Left ventricle myocardium inferior (tissue), 1 donor: ENCODE measurements around the gene RASAL1. TPM values are rescaled to one million over a fixed set of nuclear protein-coding genes. Genes with fewer than 3 reads are reported as not detected.

ENCODE experiments used
- DNase-seq: peaks from one replicate; pipeline ENCODE4 v3.0.0-alpha.2; 2020
- H3K27ac ChIP-seq: fragments of 200-600 bp; replicated peaks from 2 replicates; pipeline ENCODE4 v1.8.0; 2021
- H3K27me3 ChIP-seq: fragments of 200-600 bp; 2 replicates; pipeline ENCODE4 v1.8.0; 2021; ENCODE audit warnings: low read depth
- H3K36me3 ChIP-seq: fragments of 200-600 bp; 2 replicates; pipeline ENCODE4 v1.8.0; 2021
- H3K4me1 ChIP-seq: fragments of 200-600 bp; 2 replicates; pipeline ENCODE4 v1.8.0; 2021
- H3K4me3 ChIP-seq: fragments of 200-600 bp; 2 replicates; pipeline ENCODE4 v1.8.0; 2021; ENCODE audit warnings: mild to moderate bottlenecking, moderate library complexity
- H3K9me3 ChIP-seq: fragments of 200-600 bp; replicated peaks from 2 replicates; pipeline ENCODE4 v1.8.0; 2021
- intact Hi-C: fragments of 100-400 bp; cut with micrococcal nuclease; formaldehyde crosslinking; loops from one replicate; pipeline ENCODE4 v1.11.0; 2022
- total RNA-seq: library from RNA; stranded (reverse); fragmentation: NEBNext Ultra II Directional; extraction: Animal tissue kit (Norgen Biotek cat#: 25700); gene quantifications from one replicate; pipeline ENCODE4 v1.2.1, GENCODE V29; 2021
- TF ChIP-seq, protein P1 (sequence below): fragments of 200-600 bp; IDR thresholded peaks from 2 replicates; pipeline ENCODE4 v1.8.0; 2021; ENCODE audit warnings: antibody characterized with exemption, mild to moderate bottlenecking, borderline replicate concordance
- donor health status: DM: no; HTN: yes; CAD: no; lungs with severe emphysema.

RASAL1 gene
- total RNA-seq, 1 donor from 2014 or later: not detected

DNA sequence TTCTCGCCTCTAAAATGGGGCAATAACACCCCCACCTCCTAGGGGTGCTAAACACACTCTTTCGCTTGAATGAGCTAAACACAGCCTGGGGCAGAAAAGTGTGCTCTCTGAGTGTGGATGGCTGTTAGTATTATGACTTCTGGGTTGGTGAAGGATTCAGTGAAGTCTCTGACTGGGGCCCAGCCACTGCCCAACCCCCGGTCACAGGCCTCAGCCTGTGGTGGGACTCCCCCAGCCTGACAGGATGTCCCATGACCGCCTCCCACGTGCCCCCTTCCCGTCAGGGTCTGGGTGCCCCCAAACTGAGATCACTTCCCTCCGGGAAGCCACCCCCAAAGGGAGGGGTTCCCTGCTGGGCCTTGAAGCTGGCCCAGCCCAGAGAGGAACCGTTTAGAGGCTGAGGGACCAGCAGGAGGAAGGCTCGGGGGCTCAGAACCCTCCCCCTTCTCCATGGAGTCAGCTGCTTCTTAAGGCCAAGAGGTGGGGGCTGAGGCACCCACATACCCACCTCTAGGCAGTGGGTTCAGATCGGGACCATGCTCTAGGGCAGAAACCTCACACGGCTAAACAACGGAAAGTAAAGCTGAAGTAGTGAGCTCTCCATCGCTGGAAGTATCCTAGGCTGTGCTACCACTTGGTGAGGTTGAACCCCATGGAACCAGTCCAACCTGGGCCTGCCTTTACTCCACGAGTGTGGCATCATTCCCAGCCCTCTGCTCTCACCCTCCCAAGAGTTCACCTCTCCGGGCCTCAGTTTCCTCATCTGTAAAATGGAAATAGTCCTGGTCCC, 65.2 kb downstream of the RASAL1 start:
- Histone ChIP-seq H3K4me1 (peaks cover 31% of the 10 kb centered on the region), H3K4me3 (no peak overlapping the region), H3K9me3 (no peaks in the 10 kb centered on the region), H3K27me3 (peaks cover 49% of the 10 kb centered on the region), H3K27ac (peak overlapping the region; percentile 80), H3K36me3 (no peaks in the 10 kb centered on the region)
- intact Hi-C loops: no loop called here
- TF ChIP-seq, protein P1, sequence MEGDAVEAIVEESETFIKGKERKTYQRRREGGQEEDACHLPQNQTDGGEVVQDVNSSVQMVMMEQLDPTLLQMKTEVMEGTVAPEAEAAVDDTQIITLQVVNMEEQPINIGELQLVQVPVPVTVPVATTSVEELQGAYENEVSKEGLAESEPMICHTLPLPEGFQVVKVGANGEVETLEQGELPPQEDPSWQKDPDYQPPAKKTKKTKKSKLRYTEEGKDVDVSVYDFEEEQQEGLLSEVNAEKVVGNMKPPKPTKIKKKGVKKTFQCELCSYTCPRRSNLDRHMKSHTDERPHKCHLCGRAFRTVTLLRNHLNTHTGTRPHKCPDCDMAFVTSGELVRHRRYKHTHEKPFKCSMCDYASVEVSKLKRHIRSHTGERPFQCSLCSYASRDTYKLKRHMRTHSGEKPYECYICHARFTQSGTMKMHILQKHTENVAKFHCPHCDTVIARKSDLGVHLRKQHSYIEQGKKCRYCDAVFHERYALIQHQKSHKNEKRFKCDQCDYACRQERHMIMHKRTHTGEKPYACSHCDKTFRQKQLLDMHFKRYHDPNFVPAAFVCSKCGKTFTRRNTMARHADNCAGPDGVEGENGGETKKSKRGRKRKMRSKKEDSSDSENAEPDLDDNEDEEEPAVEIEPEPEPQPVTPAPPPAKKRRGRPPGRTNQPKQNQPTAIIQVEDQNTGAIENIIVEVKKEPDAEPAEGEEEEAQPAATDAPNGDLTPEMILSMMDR: no peak
- DNase-seq: peak; percentile 37

DNA sequence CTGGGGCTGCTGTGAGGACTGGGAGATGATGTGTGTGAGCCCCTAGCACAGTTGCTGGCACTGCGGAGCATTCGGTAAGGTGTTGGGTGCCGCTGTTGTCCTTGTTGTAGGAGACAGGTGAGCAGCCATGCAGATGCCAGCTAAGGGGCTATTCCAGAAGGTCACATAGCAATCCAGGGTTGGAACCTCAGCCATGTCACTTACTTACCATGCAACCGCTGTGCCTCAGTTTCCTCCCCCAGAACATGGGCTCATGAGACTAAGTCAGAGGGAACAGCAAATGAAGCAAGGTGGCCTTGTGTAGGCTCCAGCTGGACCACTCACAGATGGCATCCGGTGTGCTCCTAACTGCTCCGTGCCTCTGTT, 65.8 kb downstream of the RASAL1 start:
- Histone ChIP-seq H3K9me3 (no peaks in the 10 kb centered on the region), H3K4me3 (no peak overlapping the region), H3K36me3 (no peaks in the 10 kb centered on the region), H3K4me1 (peaks cover 31% of the 10 kb centered on the region), H3K27ac (peak overlapping the region; percentile 80), H3K27me3 (peaks cover 49% of the 10 kb centered on the region)
- intact Hi-C loops: no loop called here
- TF ChIP-seq, protein P1: no peak
- DNase-seq: no peak

DNA sequence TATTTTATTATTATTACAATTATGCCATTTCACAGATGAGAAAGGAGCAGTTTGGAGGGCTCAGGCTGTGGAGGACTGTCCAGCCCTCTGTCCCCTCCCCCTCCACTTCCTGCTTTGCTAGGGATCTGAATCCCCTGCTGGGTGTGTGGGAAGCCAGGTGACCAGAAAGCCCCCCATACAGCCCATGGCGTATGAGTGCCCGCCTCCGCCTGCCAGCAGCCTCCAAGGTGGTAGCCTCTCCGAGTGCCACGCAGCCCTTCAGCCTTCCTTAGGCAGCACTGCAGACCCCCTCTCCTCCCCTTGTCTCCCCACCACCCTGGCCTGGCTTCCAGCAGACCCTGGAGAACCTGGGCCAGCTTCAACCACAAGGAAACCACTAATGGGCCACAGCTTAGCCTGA, 66.4 kb downstream of the RASAL1 start:
- intact Hi-C loops: no loop called here
- no peak for DNase-seq
- H3K4me1 ChIP-seq: peaks cover 31% of the 10 kb centered on the region
- no peaks in the 10 kb centered on the region for H3K9me3 ChIP-seq
- H3K27ac ChIP-seq: peak overlapping the region; percentile 80
- H3K4me3 ChIP-seq: no peak overlapping the region
- TF ChIP-seq, protein P1: no peak
- H3K27me3 ChIP-seq: peaks cover 50% of the 10 kb centered on the region
- H3K36me3 ChIP-seq: no peaks in the 10 kb centered on the region

DNA sequence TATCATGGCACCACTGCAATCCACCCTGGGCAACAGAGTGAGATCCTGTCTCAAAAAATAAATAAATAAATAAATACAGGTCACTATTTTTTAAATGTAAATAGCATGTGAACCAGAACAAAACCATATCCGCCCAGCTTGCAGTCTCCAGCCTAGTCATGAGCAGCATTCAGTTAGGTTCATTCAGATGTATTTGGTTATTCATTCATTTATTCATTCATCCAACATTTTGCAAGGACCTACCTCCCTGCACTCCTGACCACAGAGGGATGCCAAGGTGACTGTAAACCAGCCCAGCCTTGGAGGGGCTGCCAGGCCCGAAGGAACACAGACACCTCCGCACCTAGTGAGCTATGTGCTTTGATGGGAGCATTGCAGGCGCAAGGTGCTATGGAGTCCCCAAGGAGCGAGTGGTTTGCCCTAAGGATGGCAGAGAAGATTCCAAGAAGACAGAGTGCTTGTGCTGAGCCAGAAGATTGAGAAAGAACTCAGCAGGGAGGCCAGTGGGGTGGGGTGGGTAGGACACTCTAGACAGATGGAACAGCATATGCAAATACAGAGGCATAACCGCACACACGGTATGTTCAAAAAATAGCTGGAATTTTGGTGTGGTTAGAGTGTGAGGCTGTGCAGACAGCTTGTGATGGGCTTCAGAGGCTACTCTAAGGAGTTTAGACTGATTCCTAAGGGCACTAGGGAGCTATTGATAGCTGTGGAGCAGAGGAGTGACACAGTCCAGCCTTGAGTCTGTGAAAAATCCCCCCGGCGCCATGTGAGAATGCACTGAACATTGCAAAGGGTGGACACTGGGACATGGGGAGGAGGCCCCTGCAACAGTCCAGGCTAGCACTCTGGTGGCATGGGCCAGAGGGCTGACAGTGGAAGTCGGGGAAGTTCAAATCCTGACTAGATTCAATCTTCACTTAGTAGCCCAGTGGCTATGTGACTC, 67.3 kb downstream of the RASAL1 start:
- no peak for DNase-seq
- intact Hi-C loops: no loop called here
- Histone ChIP-seq H3K9me3 (no peaks in the 10 kb centered on the region), H3K4me1 (peaks cover 31% of the 10 kb centered on the region), H3K27ac (no peak overlapping the region), H3K27me3 (peaks cover 55% of the 10 kb centered on the region), H3K36me3 (no peaks in the 10 kb centered on the region), H3K4me3 (no peak overlapping the region)
- TF ChIP-seq, protein P1: no peak

DNA sequence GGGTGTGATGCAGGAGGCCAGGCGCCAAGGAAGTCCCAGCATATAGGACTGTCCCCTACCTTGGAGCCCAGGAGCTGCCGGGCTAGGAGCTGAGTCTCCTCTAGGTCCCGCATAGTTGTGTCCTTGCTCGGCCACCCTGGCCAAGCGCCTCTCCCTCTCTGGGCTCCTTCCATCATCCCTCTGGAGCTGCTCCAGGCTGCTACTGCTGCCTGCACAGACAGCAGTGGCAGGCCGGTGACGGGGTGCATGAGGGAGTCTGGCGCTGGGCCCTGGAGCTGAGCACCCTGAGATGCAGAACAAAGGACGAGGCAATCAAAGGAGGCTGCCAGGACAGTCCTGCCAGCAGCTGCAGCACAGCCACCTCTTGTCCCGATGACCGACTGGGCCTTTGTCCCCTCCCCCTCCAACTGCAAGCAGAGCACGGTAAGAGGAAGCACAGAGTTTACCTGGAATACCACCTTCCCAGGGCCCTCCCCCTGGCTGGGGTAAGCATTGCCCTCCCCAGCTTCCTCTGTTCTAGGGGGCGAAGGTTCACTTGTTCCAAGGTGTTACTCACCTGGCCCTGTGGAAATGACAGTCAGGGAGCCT, 68.7 kb downstream of the RASAL1 start:
- peaks cover 66% of the 10 kb centered on the region for H3K27me3 ChIP-seq
- H3K4me3 ChIP-seq: no peak overlapping the region
- H3K4me1 ChIP-seq: peaks cover 26% of the 10 kb centered on the region
- H3K9me3 ChIP-seq: no peaks in the 10 kb centered on the region
- H3K36me3 ChIP-seq: no peaks in the 10 kb centered on the region
- no peak for DNase-seq
- intact Hi-C loops: no loop called here
- TF ChIP-seq, protein P1: no peak
- H3K27ac ChIP-seq: no peak overlapping the region
